GM21737 (cell line): ENCODE results near the gene RAPGEF4.
"Not testable (repeated sequence)": the region's sequence is repeated elsewhere in the genome, so short reads cannot be mapped to it uniquely, and the experiment has no call there.

Experiments
- ATAC-seq: cut with Tn5 transposase; IDR thresholded peaks from one replicate; pipeline ENCODE4 v1.9.1; 2021; ENCODE audit warnings: mild to moderate bottlenecking, moderate library complexity; ENCODE audit not compliant: unreplicated experiment

RAPGEF4 gene

GRCh38 chr2:172770887-172771286 lies 35.2 kb downstream of the RAPGEF4 start:
- no peak for ATAC-seq

- ATAC-seq = no peak
These were observed 37.0 kb downstream of the RAPGEF4 start for GRCh38 chr2:172772633-172773032.

GRCh38 chr2:172774302-172774701 lies 38.7 kb downstream of the RAPGEF4 start:
- ATAC-seq = no peak

- ATAC-seq = no peak
These were observed 39.7 kb downstream of the RAPGEF4 start for GRCh38 chr2:172775319-172775718.

- no peak for ATAC-seq
These were observed 41.8 kb downstream of the RAPGEF4 start for GRCh38 chr2:172777431-172777830.

GRCh38 chr2:172782506-172783164 lies 47.0 kb downstream of the RAPGEF4 start:
- ATAC-seq = no peak

- ATAC-seq = no peak
These were observed 47.7 kb downstream of the RAPGEF4 start for GRCh38 chr2:172783165-172783898.

GRCh38 chr2:172788871-172789270 lies 53.2 kb downstream of the RAPGEF4 start:
- ATAC-seq = no peak

- no peak for ATAC-seq
These were observed 54.8 kb downstream of the RAPGEF4 start for GRCh38 chr2:172790404-172790803.

GRCh38 chr2:172791953-172792352 lies 56.3 kb downstream of the RAPGEF4 start:
- no peak for ATAC-seq

- ATAC-seq = no peak
These were observed 57.1 kb downstream of the RAPGEF4 start for GRCh38 chr2:172792711-172793110.

GRCh38 chr2:172803308-172803707 lies 67.7 kb downstream of the RAPGEF4 start:
- not testable (repeated sequence) for ATAC-seq

GRCh38 chr2:172804423-172804822 lies 68.8 kb downstream of the RAPGEF4 start:
- no peak for ATAC-seq

- no peak for ATAC-seq
These were observed 70.8 kb downstream of the RAPGEF4 start for GRCh38 chr2:172806493-172806892.

GRCh38 chr2:172806996-172807395 lies 71.4 kb downstream of the RAPGEF4 start:
- no peak for ATAC-seq

- ATAC-seq = no peak
These were observed 72.5 kb downstream of the RAPGEF4 start for GRCh38 chr2:172808156-172808555.

GRCh38 chr2:172811027-172811426 lies 75.4 kb downstream of the RAPGEF4 start:
- ATAC-seq = no peak

- ATAC-seq = no peak
These were observed 76.6 kb downstream of the RAPGEF4 start for GRCh38 chr2:172812158-172812744.

GRCh38 chr2:172813314-172813888 lies 77.8 kb downstream of the RAPGEF4 start:
- no peak for ATAC-seq

GRCh38 chr2:172817411-172817810 lies 81.8 kb downstream of the RAPGEF4 start:
- no peak for ATAC-seq

- ATAC-seq = no peak
These were observed 84.3 kb downstream of the RAPGEF4 start for GRCh38 chr2:172819943-172820342.
